ENCODE data around the gene BEND5.

DNA sequence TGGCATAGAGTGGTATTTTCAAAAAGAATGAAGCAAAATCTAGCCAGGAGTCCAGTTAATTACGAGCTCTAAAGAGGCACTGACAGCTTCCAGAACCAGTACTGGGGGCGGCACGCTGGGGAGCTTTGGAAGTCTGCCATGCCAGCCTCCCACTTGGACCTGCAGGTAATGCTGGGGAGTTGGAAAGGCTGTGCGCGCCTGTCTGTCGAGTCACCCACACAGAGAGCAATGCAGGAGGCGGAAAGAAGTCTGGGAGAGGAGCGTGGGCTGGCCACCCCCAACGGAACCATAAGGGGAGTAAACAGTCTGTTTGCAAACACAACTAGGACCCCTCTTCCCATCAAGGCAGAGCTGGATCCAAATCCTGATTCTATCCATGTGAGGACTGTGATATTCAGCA lies 84.5 kb downstream of the BEND5 start:
- TF ChIP-seq GATA3 (IDR thresholded peaks at IDR 0.05; ENCODE audit: low read depth, low read length): no peak
- no peak for TF ChIP-seq GATA2 (IDR thresholded peaks at IDR 0.05; ENCODE audit: low read depth, low read length)
